Ovary (tissue), 3 donors: Measurements from ENCODE around the gene METTL26.

ENCODE experiments used
- EP300 ChIP-seq: sonication (generic); formaldehyde crosslinking; IDR thresholded peaks from one replicate; pipeline ENCODE4 v1.6.1; 2017; ENCODE audit warnings: antibody characterized with exemption
- POLR2A ChIP-seq: fragments of 450-650 bp; IDR thresholded peaks from one replicate; pipeline ENCODE4 v1.6.1; 2017; ENCODE audit warnings: antibody characterized with exemption, mild to moderate bottlenecking, moderate library complexity
- TF ChIP-seq, protein P1 (sequence below), 3 donors: fragments of 450-650 bp in 2 of 3; fragments of 200-600 bp in 1 of 3; IDR thresholded peaks; one replicate each; pipeline versions ENCODE4 v1.5.1 to v1.8.0; 2016 to 2022; ENCODE audit warnings: antibody characterized with exemption in 3 of 3, mild to moderate bottlenecking in 1 of 3
- donor health status: DM: no; HTN: no; CAD: no.

DNA sequence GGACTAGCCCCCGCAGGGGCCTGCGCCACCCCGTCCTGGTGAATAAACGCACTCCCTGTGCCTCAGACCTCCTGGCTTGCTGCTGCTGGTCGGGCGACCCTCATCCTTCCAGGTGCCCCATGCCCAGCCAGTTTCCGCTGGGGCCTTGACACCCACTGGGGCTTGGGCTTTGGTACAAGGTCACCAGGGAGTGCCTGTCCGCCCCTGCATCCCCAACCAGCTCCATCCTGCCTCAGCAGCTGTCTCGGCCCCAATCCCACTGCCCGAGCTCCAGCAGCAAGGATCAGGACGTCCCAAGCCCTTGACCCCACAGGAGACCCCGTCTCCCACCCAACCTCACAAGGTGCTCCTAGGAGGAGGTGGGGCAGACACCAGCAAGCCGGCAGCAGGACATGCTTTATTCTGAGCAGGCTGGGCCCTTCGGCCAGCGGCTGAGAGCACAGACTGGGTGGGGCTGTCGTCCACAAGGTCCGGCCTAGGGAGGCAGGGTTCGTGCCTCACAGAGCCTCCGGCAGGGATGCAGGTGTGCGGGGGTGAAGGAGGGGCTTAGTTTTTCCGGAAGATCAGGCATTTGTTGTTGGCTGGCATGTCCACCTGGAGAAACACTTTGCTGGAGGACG, 1.9 kb downstream of the METTL26 start:
- TF ChIP-seq, protein P1, sequence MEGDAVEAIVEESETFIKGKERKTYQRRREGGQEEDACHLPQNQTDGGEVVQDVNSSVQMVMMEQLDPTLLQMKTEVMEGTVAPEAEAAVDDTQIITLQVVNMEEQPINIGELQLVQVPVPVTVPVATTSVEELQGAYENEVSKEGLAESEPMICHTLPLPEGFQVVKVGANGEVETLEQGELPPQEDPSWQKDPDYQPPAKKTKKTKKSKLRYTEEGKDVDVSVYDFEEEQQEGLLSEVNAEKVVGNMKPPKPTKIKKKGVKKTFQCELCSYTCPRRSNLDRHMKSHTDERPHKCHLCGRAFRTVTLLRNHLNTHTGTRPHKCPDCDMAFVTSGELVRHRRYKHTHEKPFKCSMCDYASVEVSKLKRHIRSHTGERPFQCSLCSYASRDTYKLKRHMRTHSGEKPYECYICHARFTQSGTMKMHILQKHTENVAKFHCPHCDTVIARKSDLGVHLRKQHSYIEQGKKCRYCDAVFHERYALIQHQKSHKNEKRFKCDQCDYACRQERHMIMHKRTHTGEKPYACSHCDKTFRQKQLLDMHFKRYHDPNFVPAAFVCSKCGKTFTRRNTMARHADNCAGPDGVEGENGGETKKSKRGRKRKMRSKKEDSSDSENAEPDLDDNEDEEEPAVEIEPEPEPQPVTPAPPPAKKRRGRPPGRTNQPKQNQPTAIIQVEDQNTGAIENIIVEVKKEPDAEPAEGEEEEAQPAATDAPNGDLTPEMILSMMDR (IDR thresholded peaks at IDR 0.05), result no peak
- TF ChIP-seq POLR2A (no peak), EP300 (no peak)
